ES-I3 (cell line): ENCODE results near the gene CCL1.

Source experiments
- H3K36me3 ChIP-seq: 2 replicates; pipeline ENCODE4 v1.6.1; 2013; ENCODE audit warnings: mild to moderate bottlenecking, low read length, control low read depth, moderate library complexity; ENCODE audit not compliant: insufficient read depth
- H3K4me1 ChIP-seq: 2 replicates; pipeline ENCODE4 v1.6.1; 2013; ENCODE audit warnings: mild to moderate bottlenecking, control low read depth, low read length; ENCODE audit not compliant: insufficient read depth
- H3K9ac ChIP-seq: 2 replicates; pipeline ENCODE4 v1.6.1; 2013; ENCODE audit warnings: low read depth, mild to moderate bottlenecking, low read length, moderate library complexity
- H3K9me3 ChIP-seq: 2 replicates; pipeline ENCODE4 v1.6.1; 2013; ENCODE audit warnings: mild to moderate bottlenecking, low read length, moderate library complexity; ENCODE audit not compliant: control insufficient read depth, insufficient read depth

Gene CCL1, protein sequence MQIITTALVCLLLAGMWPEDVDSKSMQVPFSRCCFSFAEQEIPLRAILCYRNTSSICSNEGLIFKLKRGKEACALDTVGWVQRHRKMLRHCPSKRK

DNA sequence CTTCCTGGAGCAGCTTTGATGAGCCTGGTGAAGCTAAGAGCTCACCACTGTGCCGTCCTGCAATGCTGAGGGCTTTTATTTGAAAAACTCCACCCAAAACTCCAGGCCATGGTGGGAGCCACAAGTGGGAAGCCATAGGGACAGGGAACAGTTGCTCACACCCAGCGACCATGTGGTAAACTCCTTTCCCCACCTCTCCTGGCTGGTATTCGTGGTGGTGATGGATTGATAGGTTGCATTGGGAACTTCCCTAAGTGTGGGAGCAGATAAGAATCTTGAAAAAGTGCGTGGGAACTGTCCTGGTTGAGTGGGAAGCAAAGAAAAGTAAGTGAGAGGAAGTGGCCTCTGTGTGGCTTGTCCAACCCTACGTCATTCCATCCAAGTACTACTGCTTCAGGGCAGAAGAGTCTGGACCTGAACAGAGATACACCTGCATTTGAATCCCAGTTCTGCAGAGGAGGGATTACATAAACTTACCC is at the start of gene CCL1:
Gene CCL1, minus strand, starts transcription at position 51 of the 479 bp plus-strand sequence. CDS start 72 bp downstream, outside the sequence.
- Histone ChIP-seq H3K9ac (no peak within 1 kb of the TSS), H3K36me3 (no peaks in the 10 kb centered on the region), H3K4me1 (no peaks in the 10 kb centered on the region), H3K9me3 (no peaks in the 10 kb centered on the region)

DNA sequence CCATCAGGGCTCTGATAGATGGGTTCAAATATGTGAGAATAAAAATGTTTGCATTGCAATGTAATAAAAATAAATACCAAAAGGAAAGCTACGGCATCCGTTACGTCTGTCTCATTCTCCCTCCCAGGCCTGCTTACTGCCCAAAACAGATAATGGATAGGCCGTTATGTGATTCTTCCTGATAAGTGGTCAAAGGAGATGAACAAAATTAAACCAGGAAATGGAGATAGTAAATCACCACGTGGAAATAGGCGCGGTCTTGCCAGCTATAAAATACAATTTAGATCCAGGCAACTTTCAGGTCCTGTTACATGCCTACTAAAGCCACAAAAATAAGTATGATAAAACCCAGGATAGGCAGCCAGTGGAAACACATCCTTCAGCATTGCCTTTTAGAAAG is 49.5 kb upstream of the CCL1 start:
- H3K9me3 ChIP-seq: no peaks in the 10 kb centered on the region
- H3K9ac ChIP-seq: no peak overlapping the region
- peaks cover 25% of the 10 kb centered on the region for H3K4me1 ChIP-seq
- no peaks in the 10 kb centered on the region for H3K36me3 ChIP-seq

DNA sequence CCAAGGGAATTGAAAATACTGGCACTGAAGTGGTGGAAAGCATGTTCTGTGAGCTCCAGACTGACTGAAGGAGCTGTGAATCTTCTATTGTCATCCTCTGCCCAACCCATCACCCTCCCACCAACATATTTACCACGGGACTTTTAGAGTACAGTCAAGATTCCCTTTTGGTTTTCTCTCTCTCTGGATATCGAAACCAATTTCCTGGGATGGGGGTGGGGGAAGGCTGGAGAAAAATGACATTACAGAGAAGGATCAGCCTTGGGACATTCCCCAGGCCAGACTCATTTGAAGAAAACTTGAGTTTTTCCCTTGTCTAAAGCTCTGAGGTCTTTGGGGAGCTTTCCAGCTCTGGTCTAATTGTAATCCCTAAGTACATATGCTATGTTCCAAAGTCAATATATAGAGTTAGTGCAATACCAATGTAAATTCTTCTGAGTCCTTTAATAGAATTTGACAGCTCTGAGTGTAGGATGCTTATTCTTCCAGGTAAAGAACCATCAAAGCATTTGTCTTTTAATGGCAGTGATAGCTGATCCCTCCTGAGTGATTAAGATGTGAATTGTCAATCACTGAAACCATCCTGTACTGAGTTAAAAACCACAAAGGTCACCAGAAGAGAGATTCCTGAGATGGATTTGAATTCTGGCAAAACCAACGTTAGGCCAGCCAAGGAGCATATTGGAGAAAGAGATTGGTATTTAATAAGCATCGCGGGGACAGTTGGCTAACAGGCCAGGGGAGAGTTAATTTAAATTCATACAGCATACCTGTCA is 48.8 kb upstream of the CCL1 start:
- Histone ChIP-seq H3K4me1 (peaks cover 25% of the 10 kb centered on the region), H3K9ac (no peak overlapping the region), H3K9me3 (no peaks in the 10 kb centered on the region), H3K36me3 (no peaks in the 10 kb centered on the region)

DNA sequence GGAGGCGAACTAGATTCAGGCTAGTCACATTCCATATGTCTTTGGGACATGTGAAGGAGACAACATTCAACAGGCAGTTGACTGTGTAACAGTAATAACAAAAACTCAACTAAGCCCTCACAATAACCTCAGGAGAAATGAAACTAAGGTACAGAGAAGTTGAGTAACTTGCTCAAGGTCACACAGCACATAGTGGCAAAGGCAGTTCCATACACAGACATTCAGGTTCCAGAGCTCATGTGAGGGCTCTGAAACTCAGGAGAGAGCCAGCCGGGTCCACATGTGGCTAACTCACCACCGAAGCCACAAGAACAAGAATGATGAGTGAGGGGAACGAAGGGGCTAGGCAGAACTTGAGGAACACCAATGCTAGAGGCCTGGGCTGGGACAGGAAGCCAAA is 46.3 kb upstream of the CCL1 start:
- Histone ChIP-seq H3K9me3 (no peaks in the 10 kb centered on the region), H3K4me1 (peaks cover 18% of the 10 kb centered on the region)

DNA sequence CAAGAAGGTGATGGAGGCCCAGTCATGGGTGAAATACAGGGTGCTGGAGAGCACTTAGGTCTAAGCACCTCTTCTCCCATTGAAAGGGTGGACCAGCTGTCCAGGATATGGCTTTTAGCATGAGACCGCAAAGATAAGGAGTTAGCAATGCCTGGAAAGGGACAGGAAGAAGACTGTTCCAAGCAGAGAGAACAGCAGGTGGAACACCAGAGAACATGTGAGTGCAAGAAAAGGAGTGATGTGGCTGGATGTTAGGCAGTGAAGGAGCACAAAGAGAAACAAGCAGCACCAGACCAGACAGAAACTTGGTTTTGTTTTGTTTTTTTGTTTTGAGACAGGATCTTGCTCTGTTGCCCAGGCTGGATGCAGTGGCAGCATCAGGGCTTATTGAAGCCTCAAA is 45.4 kb upstream of the CCL1 start:
- Histone ChIP-seq H3K4me1 (peaks cover 10% of the 10 kb centered on the region), H3K9ac (no peak overlapping the region), H3K9me3 (no peaks in the 10 kb centered on the region), H3K36me3 (no peaks in the 10 kb centered on the region)

More for the DNA sequence above, 46.3 kb upstream of the CCL1 start:
- no peak overlapping the region for H3K9ac ChIP-seq
- H3K36me3 ChIP-seq: no peaks in the 10 kb centered on the region

DNA sequence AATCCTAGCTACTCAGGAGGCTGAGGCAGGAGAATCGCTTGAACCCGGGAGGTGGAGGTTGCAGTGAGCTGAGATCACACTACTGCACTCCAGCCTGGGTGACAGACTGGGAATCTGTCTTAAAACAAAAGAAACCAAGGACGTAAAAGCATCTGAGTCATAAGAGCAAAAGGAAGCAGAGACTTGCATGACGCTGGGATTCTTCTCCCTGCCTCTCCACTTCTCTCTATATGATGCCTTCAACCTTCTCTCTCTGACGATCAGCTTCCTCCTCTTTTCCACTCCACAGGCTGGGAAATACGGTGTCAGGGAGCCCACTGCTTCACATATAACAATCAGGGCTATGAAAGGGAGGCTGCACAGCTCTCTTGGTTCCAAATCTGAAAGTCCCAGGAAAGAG is 43.2 kb upstream of the CCL1 start:
- no peak overlapping the region for H3K9ac ChIP-seq
- H3K9me3 ChIP-seq: no peaks in the 10 kb centered on the region
- H3K36me3 ChIP-seq: no peaks in the 10 kb centered on the region
- H3K4me1 ChIP-seq: 0 out of 2 replicates have a peak, but pooled peaks cover 3% of the 10 kb centered on the region

DNA sequence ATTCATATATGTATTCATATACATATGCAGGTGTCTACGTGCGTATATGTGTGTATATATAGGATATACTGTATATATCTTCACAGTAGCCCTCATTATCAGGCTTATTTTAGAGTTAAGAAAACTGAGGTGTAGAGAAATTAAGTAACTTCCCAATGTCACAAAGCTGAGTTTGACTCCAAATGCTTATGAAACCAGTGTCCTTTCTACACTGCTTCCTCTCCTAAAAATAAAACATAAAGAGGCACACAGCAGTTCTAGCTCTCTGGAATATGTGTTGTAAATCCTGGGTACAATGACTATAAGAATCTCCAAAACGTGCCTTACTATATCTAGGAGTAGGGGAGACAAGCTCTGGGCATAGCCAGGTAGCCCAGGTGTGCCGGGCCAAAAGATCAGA is 40.0 kb upstream of the CCL1 start:
- Histone ChIP-seq H3K4me1 (no peaks in the 10 kb centered on the region), H3K9me3 (no peaks in the 10 kb centered on the region), H3K36me3 (no peaks in the 10 kb centered on the region), H3K9ac (no peak overlapping the region)

DNA sequence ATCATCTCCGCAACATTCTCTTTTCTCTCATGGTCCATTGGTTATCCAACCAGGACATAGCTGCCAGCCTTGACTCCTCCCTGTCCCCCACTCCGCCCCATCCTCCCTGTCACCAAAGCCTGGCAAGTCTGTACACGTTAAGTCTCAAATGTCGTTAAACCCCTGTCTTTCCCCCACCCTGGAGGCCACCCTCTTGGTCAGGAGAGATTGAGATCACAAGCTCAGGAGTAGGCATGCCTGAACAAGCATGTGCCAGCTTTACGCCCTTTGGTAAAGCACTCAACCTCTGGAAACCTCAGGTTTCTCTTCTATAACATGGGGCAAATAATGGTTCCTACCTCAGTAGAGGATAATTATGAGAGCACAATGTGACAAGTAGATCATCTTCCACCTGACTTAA is 38.1 kb upstream of the CCL1 start:
- Histone ChIP-seq H3K4me1 (peaks cover 4% of the 10 kb centered on the region; the same call in 1 of the 2 replicates), H3K9ac (no peak overlapping the region), H3K9me3 (no peaks in the 10 kb centered on the region), H3K36me3 (no peaks in the 10 kb centered on the region)

DNA sequence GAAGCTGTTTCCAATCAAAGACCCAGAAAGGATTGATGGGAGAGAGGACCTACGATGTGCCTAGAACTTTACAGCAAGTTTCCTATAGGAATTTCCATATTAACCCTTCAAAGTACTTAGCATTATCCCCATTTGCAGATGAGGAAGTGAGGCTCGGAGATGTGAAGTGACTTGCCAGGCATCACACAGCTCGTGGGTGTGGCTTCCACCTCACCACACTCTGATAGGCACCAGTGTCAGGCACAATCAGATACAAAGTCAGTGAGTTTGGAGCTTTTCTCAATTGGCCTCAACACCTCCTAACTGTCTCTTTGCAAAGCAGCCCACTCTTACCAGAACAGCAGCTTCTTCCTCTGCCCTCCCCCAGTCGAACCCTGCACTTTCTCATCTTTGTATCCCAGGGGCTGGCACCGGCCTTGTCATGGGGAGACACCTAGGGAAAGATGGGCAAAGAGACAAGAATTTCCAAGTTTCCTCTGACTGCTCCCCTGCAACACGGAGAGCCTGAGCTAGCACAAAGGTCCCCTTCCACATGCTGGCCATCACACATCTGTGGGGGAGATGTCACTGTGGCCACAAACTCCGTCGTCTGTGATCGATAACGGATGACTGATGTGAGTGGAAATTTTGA is 37.4 kb upstream of the CCL1 start:
- Histone ChIP-seq H3K9ac (no peak overlapping the region), H3K9me3 (no peaks in the 10 kb centered on the region), H3K36me3 (no peaks in the 10 kb centered on the region), H3K4me1 (peaks cover 4% of the 10 kb centered on the region; the same call in 1 of the 2 replicates)

DNA sequence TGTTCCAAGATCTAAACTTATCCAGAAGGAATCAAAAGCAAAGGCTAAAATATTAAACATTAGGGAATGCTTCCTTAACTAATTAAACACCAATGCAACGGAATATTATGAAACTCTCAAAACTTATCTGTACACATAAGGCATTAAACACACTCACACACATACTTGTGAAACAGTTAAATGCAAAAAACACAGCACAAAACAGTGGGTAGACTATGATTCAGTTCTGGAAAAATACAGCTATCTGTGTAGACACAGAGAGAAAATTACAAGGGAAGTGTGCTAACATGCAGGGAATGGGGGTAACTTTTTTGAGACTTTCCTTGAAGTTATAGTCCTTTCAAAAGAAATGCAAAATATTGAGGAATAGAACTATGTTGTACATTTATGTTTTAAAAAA is 36.7 kb upstream of the CCL1 start:
- peaks cover 4% of the 10 kb centered on the region; the same call in 1 of the 2 replicates for H3K4me1 ChIP-seq
- H3K36me3 ChIP-seq: no peaks in the 10 kb centered on the region
- no peak overlapping the region for H3K9ac ChIP-seq
- H3K9me3 ChIP-seq: no peaks in the 10 kb centered on the region

DNA sequence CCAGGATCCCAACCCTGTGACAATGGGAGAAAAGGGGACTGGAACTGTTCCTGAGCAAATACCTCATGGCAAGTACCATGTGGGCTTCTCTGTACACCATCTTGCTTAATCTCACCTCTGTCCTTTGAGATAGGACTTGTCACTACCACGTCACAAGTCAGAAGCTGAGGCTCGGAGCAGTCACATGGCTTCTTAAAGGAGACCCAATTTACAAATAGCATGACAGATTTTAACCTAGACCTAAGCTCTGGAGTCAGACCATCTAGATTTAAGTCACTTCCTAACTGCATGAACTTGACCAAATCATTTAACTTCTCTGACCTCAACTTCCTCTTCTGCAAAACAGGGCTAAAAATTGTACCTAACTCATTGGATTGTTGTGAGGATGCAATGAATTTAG is 36.0 kb upstream of the CCL1 start:
- Histone ChIP-seq H3K4me1 (peaks cover 4% of the 10 kb centered on the region; the same call in 1 of the 2 replicates), H3K9ac (no peak overlapping the region)

DNA sequence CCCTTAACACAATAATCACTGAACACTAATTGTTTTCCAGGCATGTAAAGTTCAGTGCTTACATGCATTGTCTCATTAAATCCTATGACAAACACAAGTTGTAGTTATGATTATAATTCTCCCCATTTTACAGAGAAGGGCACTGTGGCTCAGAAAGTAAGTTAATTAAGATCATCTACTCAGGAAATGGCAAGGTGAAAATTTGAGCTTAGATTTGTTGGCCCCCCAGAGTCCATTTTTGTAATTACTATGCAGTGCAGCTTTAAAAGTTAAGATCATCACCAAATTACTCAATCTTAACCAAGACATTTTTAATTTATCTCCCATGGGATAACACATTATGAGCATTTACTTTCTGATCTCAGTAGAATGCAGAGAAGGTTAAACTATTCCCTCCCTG is 34.2 kb upstream of the CCL1 start:
- Histone ChIP-seq H3K4me1 (peaks cover 4% of the 10 kb centered on the region; the same call in 1 of the 2 replicates), H3K9ac (no peak overlapping the region), H3K36me3 (no peaks in the 10 kb centered on the region), H3K9me3 (no peaks in the 10 kb centered on the region)

More for the DNA sequence above, 36.0 kb upstream of the CCL1 start:
- Histone ChIP-seq H3K36me3 (no peaks in the 10 kb centered on the region), H3K9me3 (no peaks in the 10 kb centered on the region)

DNA sequence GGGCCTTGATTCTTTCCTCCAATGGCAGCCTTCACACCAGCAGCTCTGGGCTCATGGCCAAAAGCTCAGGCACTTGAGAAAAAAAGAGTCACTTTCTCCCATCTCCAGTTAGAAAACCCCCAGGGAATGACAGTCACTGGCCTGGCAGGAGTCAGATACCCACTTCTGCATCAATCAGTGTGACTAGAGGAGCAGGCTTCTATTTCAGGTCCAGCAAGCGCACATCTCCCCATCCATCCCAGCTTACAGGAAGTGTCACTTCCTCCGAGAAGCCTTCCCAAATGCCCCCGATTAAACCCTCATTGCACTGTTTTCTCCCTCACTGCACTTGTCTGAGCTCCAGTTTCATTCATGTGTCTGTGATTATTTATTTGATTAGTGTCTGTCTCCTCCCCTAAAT is 30.4 kb upstream of the CCL1 start:
- H3K4me1 ChIP-seq: peaks cover 4% of the 10 kb centered on the region; the same call in 1 of the 2 replicates

DNA sequence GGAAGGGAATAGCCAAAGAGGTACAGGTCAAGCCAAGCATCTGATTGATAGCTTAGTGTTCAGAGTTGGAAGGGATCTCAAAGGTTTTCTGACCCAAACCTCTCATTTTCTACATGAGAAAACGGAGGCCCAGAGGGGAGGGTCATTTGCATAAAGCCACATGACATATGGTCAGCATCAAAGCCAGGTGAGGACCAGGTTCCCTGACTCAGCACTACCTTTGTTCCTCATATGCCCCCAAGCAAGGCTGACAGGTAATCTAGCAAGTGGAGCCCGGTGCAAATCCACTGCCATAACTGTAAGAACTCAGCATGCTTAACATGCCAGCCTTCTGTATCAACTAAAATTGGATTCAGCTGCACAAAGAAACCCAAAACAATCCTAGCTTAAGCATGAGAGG is 28.2 kb upstream of the CCL1 start:
- H3K4me1 ChIP-seq: no peaks in the 10 kb centered on the region
- H3K9ac ChIP-seq: no peak overlapping the region
- no peaks in the 10 kb centered on the region for H3K36me3 ChIP-seq

More for the DNA sequence above, 30.4 kb upstream of the CCL1 start:
- H3K9me3 ChIP-seq: no peaks in the 10 kb centered on the region
- H3K9ac ChIP-seq: no peak overlapping the region
- no peaks in the 10 kb centered on the region for H3K36me3 ChIP-seq

DNA sequence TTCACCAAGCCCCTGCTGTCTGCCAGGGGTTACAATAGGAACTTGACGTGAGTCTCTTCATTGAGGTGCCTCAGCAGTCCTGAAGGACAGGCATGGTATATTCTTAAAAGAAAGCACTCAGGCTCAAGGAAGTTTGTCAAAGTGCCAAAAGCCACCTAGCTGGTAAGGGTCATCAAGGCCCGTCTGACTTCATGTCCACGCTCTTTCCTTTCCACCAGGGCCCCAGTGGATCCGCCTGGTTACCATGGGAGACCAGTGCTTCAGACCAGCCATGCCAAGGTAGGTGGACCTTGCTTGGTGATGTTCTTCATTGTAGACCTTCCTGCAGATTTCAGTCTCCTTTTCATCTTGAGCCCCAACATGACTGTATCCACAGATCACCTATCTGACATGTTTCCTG is 27.6 kb upstream of the CCL1 start:
- Histone ChIP-seq H3K9ac (no peak overlapping the region), H3K36me3 (no peaks in the 10 kb centered on the region), H3K4me1 (no peaks in the 10 kb centered on the region), H3K9me3 (no peaks in the 10 kb centered on the region)

More for the DNA sequence above, 28.2 kb upstream of the CCL1 start:
- no peaks in the 10 kb centered on the region for H3K9me3 ChIP-seq
